ENCODE measurements around the gene DOCK6.

Gene DOCK6

DNA sequence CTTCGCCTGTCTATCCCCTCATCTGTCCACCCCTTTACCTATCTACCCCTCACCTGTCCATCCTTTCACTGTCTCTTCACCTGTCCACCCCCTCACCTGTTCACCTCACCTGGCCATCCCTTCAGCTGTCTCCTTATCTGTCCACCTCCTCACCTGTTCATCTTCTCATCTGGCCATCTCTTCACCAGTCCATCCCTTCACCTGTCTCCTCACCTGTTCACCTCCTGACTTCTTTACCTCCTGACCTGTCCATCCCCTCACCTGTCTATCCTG, 51.7 kb downstream of the DOCK6 start:
- no peak for DNase-seq
- Histone ChIP-seq H3K36me3 (peaks cover 4% of the 10 kb centered on the region; the same call in 1 of the 2 replicates), H3K9me3 (ENCODE audit: severe bottlenecking) (no peaks in the 10 kb centered on the region), H3K4me3 (ENCODE audit: low read depth, low read length) (no peak overlapping the region), H3K27me3 (ENCODE audit: insufficient read depth, low read depth, severe bottlenecking) (no peaks in the 10 kb centered on the region), H3K27ac (no peak overlapping the region)
- TF ChIP-seq CTCF (IDR thresholded peaks at IDR 0.05; ENCODE audit: low read depth, low read length), result no peak

GRCh38 chr19:11209839-11210655, 52.3 kb downstream of the DOCK6 start:
- TF ChIP-seq CTCF (IDR thresholded peaks at IDR 0.05; ENCODE audit: low read depth, low read length), result no peak
- Histone ChIP-seq H3K36me3 (peaks cover 4% of the 10 kb centered on the region; the same call in 1 of the 2 replicates), H3K27ac (no peak overlapping the region), H3K27me3 (ENCODE audit: insufficient read depth, low read depth, severe bottlenecking) (no peaks in the 10 kb centered on the region), H3K4me3 (ENCODE audit: low read depth, low read length) (no peak overlapping the region), H3K9me3 (ENCODE audit: severe bottlenecking) (no peaks in the 10 kb centered on the region)
- DNase-seq, result no peak

DNA sequence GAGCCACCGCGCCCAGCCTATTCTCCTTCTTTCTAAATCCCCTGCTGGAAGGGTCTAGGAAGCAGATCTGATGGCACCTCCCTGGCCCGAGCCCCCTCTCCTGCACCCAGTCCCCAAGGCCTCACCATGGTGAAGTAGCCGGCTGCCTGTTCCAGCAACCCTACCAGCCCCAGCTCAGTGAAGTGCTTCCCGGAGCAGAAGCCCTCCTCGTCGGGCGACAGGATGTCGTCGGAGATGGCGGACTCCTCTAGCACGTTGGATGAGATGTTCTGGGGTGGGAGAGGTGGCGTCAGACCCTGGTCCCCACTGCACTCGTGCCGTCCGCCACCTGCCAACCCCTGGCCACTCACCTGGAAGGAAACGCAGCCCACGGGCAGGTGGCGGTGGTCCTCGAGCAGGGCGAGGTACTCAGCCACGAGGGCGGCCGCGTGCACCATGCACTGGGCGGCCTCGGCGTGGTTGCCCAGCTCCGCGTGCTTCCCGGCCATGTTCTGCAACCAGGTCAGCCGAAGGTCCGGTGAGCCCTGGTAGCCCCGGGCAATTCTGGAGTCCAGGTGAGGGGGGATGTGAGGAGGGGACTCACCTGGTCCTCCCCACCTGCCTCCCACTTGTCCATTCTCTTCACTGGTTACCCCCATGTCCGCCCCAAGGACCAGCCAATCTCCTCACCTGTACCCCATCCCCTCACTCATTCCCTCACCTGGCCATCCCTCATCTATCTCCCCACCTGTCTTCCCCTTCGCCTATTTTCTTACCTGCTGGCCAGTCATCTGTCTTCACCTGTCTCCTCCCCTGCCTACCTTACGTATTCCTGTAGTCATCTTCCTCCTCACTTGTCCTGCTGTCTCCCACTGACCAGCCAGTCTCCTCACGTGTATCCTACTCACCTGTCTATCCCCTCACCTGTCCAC, 53.5 kb downstream of the DOCK6 start:
- Histone ChIP-seq H3K36me3 (0 out of 2 replicates have a peak, but pooled peaks cover under 1% of the 10 kb centered on the region), H3K9me3 (ENCODE audit: severe bottlenecking) (no peaks in the 10 kb centered on the region), H3K4me3 (ENCODE audit: low read depth, low read length) (no peak overlapping the region), H3K27me3 (ENCODE audit: insufficient read depth, low read depth, severe bottlenecking) (no peaks in the 10 kb centered on the region), H3K27ac (no peak overlapping the region)
- TF ChIP-seq CTCF (IDR thresholded peaks at IDR 0.05; ENCODE audit: low read depth, low read length), result no peak
- DNase-seq, result no peak

GRCh38 chr19:11205939-11206570, 56.3 kb downstream of the DOCK6 start:
- no peaks in the 10 kb centered on the region for H3K36me3 ChIP-seq
- no peaks in the 10 kb centered on the region for H3K27me3 ChIP-seq (ENCODE audit: insufficient read depth, low read depth, severe bottlenecking)
- no peak overlapping the region for H3K27ac ChIP-seq
- no peak for DNase-seq
- no peaks in the 10 kb centered on the region for H3K9me3 ChIP-seq (ENCODE audit: severe bottlenecking)
- TF ChIP-seq CTCF (IDR thresholded peaks at IDR 0.05; ENCODE audit: low read depth, low read length), result no peak
- H3K4me3 ChIP-seq (ENCODE audit: low read depth, low read length), result no peak overlapping the region

DNA sequence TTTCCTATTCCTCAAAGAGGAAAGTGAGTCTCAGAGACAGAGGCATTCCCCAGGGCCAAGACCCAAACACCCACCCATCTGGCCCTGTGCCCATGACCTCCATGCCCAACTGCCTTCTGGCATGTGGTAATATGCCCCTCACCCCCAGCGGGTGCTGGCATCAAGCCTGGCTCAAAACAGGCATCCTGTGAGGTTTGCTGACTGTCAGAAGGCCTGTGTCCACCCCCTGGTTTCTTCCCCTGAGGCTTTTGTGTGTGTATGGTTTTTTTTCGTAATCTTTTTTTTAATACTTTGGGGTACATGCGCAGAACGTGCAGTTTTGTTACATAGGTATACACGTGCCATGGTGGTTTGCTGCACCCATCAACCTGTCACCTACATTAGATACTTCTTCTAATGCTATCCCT, 57.4 kb downstream of the DOCK6 start:
- H3K9me3 ChIP-seq (ENCODE audit: severe bottlenecking), result no peaks in the 10 kb centered on the region
- no peak for DNase-seq
- TF ChIP-seq CTCF (IDR thresholded peaks at IDR 0.05; ENCODE audit: low read depth, low read length), result no peak
- no peaks in the 10 kb centered on the region for H3K27me3 ChIP-seq (ENCODE audit: insufficient read depth, low read depth, severe bottlenecking)
- H3K36me3 ChIP-seq, result no peaks in the 10 kb centered on the region
- H3K4me3 ChIP-seq (ENCODE audit: low read depth, low read length), result no peak overlapping the region
- no peak overlapping the region for H3K27ac ChIP-seq
